ENCODE data around the gene TMEM19.

The TMEM19 gene

GRCh38 chr12:71639341-71639760 is 46.5 kb upstream of the TMEM19 start:
- Histone ChIP-seq H3K27ac (ENCODE audit: low read depth, low read length) (no peak overlapping the region), H3K4me1 (ENCODE audit: control insufficient read depth, low read length) (peaks cover 9% of the 10 kb centered on the region), H3K79me2 (ENCODE audit: control insufficient read depth, low read length) (0 out of 2 replicates have a peak, but pooled peaks cover 2% of the 10 kb centered on the region), H4K20me1 (ENCODE audit: control insufficient read depth, insufficient read depth, low read depth, low read length) (no peaks in the 10 kb centered on the region), H3K36me3 (ENCODE audit: control insufficient read depth, low read length) (peaks cover 92% of the 10 kb centered on the region), H3K27me3 (ENCODE audit: control insufficient read depth, low read length) (no peaks in the 10 kb centered on the region), H3K9me2 (replicated peaks; ENCODE audit: control insufficient read depth, low read length) (no peaks in the 10 kb centered on the region), H3K4me3 (ENCODE audit: low read length) (no peak overlapping the region), H3K4me2 (ENCODE audit: low read length) (no peak overlapping the region), H3F3A (ENCODE audit: control insufficient read depth, insufficient read depth) (peaks cover 18% of the 10 kb centered on the region), H3K9me3 (ENCODE audit: control insufficient read depth, insufficient read depth, low read length) (no peaks in the 10 kb centered on the region)
- TF ChIP-seq CTCF (IDR thresholded peaks at IDR 0.05; ENCODE audit: low read depth, low read length, poor library complexity, severe bottlenecking) = peak; percentile 47
- TF ChIP-seq EZH2phosphoT487 (IDR thresholded peaks at IDR 0.05; ENCODE audit: borderline replicate concordance, low read length) = no peak

GRCh38 chr12:71640316-71640715 is 45.6 kb upstream of the TMEM19 start:
- H3K4me1 ChIP-seq (ENCODE audit: control insufficient read depth, low read length) = peaks cover 9% of the 10 kb centered on the region
- H3K79me2 ChIP-seq (ENCODE audit: control insufficient read depth, low read length) = 0 out of 2 replicates have a peak, but pooled peaks cover 2% of the 10 kb centered on the region
- no peak overlapping the region for H3K4me2 ChIP-seq (ENCODE audit: low read length)
- H3K4me3 ChIP-seq (ENCODE audit: low read length) = no peak overlapping the region
- TF ChIP-seq EZH2phosphoT487 (IDR thresholded peaks at IDR 0.05; ENCODE audit: borderline replicate concordance, low read length) = no peak
- TF ChIP-seq CTCF (IDR thresholded peaks at IDR 0.05; ENCODE audit: low read depth, low read length, poor library complexity, severe bottlenecking) = no peak
- no peaks in the 10 kb centered on the region for H3K27me3 ChIP-seq (ENCODE audit: control insufficient read depth, low read length)
- peaks cover 18% of the 10 kb centered on the region for H3F3A ChIP-seq (ENCODE audit: control insufficient read depth, insufficient read depth)
- no peak overlapping the region for H3K27ac ChIP-seq (ENCODE audit: low read depth, low read length)
- peaks cover 92% of the 10 kb centered on the region for H3K36me3 ChIP-seq (ENCODE audit: control insufficient read depth, low read length)
- no peaks in the 10 kb centered on the region for H3K9me2 ChIP-seq (replicated peaks; ENCODE audit: control insufficient read depth, low read length)
- H3K9me3 ChIP-seq (ENCODE audit: control insufficient read depth, insufficient read depth, low read length) = no peaks in the 10 kb centered on the region
- no peaks in the 10 kb centered on the region for H4K20me1 ChIP-seq (ENCODE audit: control insufficient read depth, insufficient read depth, low read depth, low read length)

DNA sequence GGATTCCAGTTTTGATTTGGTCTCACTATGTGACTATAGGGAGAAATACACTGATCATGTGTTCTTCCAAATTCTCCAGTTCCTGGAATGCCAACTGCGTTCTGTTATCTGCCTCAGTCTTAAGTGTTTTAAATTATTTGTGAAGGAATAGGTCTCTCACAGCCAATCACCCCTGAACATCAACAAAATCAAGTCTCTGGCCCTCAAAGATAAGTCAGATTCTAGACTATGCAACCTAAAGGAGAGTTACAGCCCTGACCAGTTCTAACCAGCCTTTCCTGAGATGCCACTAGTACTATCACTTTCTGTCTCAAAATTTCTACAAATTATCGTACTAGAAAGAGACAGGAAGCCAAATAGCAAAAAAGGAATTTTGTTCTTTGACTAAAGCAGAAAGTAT is 44.5 kb upstream of the TMEM19 start:
- H3K36me3 ChIP-seq (ENCODE audit: control insufficient read depth, low read length) = peaks cover 92% of the 10 kb centered on the region
- no peaks in the 10 kb centered on the region for H3K27me3 ChIP-seq (ENCODE audit: control insufficient read depth, low read length)
- no peaks in the 10 kb centered on the region for H3K9me3 ChIP-seq (ENCODE audit: control insufficient read depth, insufficient read depth, low read length)
- TF ChIP-seq EZH2phosphoT487 (IDR thresholded peaks at IDR 0.05; ENCODE audit: borderline replicate concordance, low read length) (no peak), CTCF (IDR thresholded peaks at IDR 0.05; ENCODE audit: low read depth, low read length, poor library complexity, severe bottlenecking) (no peak)
- peaks cover 9% of the 10 kb centered on the region for H3K4me1 ChIP-seq (ENCODE audit: control insufficient read depth, low read length)
- H3K79me2 ChIP-seq (ENCODE audit: control insufficient read depth, low read length) = peaks cover 5% of the 10 kb centered on the region; the same call in 1 of the 2 replicates
- no peak overlapping the region for H3K4me2 ChIP-seq (ENCODE audit: low read length)
- H3K4me3 ChIP-seq (ENCODE audit: low read length) = no peak overlapping the region
- no peaks in the 10 kb centered on the region for H3K9me2 ChIP-seq (replicated peaks; ENCODE audit: control insufficient read depth, low read length)
- H4K20me1 ChIP-seq (ENCODE audit: control insufficient read depth, insufficient read depth, low read depth, low read length) = no peaks in the 10 kb centered on the region
- no peak overlapping the region for H3K27ac ChIP-seq (ENCODE audit: low read depth, low read length)
- peaks cover 15% of the 10 kb centered on the region for H3F3A ChIP-seq (ENCODE audit: control insufficient read depth, insufficient read depth)
